SKM-1 treated with dmso at 0.1 percent for 144 hours (cell line): Measurements from ENCODE around the gene DGKG.

ENCODE experiments used
- DNase-seq: peaks from one replicate; lab custom pipeline; 2025; ENCODE audit not compliant: unreplicated experiment; lab: John Stamatoyannopoulos, UW

Gene DGKG

DNA sequence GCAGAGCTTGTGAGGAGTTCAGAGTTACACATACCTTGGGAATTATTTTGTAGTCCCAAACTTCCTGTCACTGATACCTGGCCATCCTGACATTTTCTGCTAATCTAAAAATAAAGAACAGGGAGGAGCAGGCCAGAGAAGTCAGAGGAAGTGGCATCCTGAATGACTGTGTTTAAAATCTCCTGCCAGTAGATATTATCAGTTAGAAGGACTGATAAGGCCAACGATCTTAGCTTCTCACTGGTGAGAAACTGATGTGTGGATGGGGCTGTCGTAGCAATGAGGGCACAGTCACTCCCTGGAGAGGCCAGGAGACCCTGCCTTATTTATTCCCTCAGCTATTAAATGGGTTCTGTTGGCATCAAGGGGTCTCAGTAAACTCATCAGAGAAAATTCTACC lies 115.1 kb downstream of the DGKG start:
- DNase-seq, result no peak

DNA sequence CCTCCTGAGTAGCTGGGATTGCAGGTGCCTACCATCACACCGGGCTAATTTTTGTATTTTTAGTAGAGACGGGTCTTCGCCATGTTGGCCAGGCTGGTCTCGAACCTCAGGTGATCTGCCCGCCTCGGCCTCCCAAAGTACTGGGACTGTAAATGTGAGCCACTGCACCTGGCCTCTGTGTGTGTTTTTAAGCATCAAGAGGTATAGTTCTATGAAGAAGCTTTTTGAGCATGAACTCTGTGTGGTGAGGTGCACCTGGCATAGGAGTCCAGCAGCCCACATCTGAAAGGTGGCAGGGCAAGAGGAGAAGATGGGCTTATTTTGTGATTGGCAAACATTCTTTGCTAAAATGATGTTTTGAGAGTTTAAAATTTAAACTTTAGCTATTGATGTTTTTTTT lies 118.0 kb downstream of the DGKG start:
- DNase-seq, result no peak

DNA sequence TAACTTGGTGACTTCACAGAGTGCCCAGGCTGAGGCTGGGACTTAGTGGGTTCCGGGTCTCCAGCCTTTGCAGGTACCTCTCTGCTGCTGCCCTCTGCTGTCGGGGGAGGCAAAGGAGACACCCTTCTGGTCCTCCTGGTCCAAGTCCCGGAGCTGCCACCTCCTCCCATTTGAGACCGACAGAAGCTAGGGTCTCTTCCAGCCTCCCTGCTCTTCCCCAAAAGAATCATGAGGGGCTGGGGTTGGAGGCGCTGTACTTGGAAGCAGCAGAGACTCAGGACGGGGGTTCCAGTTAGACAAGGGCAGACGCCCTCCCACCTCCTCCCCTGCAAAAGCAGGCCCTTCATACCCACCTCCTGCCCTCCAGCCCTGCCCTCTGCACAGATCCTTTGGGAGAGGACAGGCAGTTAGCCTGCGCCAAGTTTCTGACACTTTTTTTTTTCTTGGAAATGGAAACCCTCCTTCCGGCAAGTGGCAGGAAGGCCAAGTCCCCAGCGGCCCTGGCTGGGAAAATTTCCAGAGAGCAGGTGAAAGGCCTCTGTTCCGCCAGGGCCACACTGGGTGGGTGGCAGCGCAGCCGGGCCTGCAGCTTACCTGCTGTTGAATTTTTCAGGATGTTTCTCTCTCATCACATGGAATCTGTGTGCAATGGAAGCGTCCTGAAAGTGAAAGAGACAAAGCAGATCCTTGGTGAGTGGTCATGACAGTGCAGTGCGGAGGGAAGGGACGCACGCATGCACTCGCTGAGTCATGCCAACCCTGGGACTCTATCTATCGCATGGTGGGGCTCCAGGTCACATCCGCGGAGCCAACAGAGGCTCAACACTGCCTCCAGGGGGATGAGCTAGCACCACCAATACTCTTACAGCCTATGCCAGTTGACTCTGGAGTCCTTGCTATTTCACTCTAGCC lies 119.9 kb downstream of the DGKG start:
- no peak for DNase-seq

DNA sequence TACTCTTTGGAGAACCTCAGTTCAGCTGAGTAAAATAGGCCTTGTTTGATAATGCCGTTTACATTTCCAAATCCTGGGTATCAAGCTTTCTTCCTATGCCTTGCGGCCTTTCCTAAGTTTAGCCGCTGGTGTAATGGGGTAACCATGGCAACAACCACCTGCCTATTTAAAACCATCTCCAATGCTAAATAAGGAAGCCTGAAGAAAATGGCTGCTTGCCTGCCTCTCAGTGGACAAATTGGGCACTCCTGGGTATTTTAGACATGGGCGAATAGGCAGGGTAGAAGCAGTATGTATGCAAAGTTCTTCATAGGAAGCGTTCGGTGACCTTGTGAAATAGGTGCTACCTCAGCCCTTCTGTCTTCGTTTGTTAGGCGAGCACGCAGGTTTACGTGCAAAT lies 122.7 kb downstream of the DGKG start:
- DNase-seq, result no peak

DNA sequence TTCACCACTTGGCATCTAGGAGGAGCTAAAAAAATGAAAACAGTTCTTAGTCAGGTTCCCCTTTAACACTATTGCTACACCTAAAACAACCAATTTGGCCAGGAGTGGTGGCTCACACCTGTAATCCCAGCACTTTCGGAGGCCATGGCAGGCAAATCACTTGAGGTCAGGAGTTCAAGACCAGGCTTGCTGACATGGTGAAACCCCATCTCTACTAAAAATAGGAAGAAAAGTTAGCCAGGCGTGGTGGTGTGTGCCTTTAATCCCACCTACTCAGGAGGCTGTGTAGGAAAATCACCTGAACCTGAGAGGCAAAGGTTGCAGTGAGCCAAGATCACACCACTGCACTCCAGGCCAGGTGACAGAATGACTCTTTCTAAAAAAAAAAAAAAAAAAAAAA lies 124.1 kb downstream of the DGKG start:
- no peak for DNase-seq

DNA sequence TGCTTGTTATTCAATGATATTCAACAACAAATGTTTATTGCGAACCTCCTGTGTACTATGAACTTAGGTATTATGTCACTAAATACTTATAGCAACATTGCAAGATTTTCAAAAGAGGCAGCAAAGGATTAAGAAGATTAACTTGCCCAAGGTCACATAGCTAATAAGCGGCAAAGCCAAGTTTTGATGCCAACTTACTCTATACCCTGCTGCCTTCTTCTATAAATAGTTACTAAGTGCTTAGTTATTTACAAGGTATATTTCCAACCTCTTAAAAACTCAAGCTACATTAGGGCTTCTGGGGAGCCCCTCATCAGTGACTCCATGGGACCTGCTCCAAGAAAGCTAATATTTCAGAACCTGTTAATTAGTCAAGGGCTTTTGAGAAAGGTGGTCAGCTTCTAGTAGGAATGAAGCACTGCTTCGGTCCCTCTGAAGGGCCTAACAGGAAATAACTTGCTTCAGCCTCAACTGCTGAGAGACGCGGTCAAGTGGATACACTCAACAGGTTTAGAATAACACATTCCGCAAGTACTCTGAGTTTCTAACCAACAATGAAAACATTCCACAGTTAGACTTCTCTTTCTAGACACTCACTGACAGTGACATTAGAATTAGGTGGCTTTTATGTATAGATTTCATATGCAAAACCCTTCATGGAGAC lies 125.5 kb downstream of the DGKG start:
- no peak for DNase-seq

DNA sequence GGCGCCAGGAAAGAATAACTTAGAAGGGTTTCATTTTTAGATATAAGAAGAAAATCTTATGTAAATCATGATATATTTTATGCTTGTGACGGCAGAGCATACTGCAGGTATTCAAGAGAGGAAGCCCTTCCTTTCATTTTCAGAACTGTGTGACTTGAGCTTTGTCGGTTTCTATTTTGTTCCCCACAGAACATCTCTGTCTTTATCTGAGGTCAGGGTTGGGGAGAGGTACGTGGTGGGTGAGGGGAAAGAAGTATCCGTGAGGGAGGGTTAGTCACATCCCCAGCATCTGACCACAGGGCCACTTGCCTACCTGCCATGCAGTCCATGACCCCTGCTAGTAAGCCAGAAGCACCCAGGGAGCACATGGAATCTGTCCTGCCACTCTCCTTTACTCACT lies 126.5 kb downstream of the DGKG start:
- no peak for DNase-seq

DNA sequence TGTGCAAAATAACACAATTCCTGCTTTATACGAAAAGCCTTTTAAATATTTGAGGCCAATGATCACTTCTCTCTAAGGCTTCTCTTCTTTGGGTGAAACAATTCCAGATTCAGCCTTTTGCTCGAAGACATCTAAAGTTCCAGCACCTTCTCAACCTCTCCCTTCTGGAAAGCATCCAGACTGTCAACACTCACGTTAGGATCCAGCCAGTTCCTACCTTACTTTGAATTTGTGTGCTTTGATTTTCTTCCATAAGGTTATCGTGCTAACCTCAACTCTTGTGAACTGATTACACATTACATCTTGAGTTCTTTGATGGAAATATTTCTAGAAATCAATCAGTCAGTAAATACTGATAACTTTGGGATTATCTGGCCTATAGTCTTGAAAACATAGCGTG lies 127.9 kb downstream of the DGKG start:
- no peak for DNase-seq

DNA sequence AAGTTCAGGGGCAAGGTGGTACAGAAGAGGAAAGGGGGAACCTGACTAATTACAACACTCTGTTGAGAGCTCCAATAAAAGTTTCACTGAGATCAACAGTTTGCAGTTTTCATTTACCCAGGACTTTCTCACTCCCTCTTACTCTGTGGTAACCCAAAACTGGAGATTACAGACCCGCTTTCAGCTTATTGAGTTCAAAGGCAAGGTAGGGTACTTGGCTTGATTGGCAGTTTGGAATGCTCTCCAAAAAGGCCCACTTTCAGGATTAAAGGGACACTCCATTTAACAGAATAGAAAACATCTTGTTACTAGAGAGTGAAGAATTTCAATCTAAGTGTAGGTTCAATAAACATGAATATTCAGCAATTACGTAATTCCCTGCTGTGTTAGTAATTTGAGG lies 135.6 kb downstream of the DGKG start:
- no peak for DNase-seq

DNA sequence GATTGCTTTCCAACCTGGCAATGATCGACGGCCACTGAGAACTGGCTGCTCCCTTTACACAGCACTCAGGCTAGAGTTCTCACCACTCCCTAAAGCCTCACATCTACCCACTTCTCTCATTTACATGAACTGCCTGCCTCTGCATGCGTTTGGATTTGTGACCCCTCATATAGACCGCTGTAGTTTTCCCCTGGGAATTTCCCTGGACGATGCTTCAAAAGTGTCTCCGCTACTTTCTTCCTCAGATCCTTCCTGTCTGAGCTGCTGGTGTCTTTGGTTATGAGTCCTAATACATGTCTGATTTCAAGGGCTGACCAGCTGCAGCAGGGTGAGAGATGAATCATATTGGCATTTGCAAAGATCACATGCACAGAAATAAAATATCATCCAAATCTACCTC lies 136.4 kb downstream of the DGKG start:
- no peak for DNase-seq

DNA sequence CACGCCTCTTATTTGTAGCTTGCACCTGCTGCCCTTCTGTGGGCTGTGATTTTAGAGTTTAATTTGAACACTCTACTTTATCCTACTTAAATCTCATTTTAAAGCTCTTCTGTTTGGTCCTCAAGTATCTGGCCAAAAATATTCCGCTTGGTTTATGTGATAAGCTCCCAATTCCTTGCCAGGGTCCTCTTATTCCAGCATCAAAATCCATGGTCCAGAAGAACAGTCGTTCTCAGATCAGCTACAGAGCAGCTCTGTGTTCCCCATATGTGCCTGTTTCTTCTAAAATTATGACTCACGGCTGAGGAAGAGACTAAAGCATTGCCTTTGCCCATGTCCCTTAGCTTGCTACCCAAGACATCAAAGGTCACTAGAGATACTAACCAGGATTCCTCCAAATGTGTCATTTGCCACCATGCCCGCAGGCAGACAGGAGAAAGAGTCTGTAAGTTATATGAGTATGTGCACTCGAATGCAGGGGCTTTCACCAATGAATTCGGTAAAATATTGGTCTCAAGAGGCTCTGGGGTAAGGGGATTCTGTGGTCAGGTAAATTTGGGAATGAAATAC lies 137.9 kb downstream of the DGKG start:
- DNase-seq, result no peak

DNA sequence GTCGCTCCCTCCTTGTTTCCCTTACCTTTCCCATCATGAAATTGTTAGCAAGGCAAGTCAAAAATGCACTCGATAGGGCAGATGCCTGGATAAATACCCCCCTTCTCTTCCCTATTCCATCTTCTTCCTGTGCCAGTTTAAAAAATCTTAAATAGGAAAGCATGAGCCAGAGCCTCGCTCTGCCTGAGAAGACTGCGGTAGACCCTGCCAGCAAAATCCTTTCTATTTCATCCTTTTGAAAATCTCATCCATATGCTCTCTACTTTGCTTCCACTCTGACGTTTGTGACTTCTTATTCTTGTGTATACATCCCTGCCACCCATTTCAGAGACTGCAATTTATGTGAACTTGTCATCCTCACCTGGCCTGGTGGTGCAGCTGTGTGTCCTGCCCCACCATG lies 138.6 kb downstream of the DGKG start:
- DNase-seq, result no peak

DNA sequence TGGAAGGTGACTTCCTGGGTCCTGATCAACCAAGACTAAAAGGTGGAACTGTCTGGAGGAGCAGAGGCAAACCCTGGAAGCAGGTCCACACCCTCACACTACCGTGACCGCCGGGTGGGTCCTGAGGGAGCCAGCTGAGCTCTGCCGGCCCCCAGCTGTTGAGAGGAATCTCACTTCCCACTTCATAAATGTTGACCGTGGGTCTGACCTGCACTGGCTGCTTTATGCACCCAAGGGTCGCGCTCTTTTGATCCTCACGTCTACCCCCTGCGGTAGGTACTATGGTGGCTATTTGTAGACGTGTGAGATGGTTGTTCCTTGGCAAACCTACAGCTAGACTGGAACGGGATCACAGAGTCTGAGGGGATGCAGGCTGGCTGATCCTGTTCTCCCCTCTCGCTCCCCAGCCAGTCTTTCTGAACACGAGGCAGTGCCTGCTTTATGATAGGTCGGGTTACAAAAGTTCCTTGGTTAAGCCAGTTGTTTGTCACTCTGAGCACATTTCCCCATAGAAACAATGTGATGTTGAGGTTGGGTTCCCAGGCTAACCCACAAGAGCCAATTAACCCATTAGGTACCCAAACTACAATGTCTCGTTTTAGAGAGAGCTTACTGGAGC lies 140.2 kb downstream of the DGKG start:
- DNase-seq, result no peak

DNA sequence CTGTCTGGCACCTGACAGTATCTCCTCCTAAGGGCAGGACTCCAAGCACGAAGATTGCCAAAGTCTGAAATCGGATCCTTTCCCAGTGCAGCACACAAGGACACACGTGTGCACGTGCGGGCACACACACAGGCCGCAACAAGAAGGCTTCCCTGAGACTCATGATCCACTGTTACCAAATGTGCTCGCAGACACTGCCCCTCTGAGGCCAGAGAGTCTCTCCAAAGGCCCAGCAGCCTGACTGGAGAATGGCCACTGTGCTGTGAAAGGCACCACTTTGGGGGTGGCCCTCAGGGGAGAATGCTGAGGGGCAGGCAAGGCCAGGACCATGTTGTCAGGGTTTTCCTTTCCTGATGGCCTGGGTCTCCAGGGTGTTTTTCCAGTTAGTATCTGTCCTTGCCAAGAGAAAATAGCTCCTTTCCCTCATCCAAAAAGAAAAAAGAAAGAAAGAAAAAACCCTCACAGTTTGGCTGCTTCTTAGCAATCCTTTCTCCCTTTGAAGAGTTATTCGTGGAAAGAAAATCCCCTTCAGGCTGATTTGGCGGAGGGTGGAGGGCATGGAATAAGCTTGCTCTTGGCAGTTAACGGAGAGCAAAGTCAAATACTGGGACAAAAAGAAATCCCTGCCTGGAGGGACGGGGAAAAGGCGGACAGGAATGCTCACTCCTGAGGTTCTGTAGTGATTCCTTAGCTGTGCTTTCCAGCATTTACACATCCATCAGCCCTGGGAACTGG lies 141.0 kb downstream of the DGKG start:
- no peak for DNase-seq

DNA sequence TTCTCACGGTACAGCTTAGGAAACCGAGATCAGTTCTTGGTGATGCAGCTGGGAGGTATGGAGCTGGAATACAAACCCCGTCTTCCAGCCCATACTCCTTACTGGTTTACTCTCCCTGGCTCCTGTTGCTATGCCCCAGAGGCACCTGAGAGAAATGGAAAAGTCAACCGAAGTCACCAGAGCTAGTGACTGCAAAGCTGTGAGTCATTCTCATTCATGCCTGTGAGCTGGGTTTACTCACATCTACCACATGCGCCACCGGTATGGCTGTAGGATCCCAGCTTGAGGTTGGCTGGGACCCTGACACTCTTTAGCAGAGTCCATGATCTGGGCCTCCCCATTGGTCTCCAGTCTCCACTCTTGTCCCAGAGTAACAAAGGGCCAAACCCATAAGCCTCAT lies 141.7 kb downstream of the DGKG start:
- DNase-seq, result no peak

DNA sequence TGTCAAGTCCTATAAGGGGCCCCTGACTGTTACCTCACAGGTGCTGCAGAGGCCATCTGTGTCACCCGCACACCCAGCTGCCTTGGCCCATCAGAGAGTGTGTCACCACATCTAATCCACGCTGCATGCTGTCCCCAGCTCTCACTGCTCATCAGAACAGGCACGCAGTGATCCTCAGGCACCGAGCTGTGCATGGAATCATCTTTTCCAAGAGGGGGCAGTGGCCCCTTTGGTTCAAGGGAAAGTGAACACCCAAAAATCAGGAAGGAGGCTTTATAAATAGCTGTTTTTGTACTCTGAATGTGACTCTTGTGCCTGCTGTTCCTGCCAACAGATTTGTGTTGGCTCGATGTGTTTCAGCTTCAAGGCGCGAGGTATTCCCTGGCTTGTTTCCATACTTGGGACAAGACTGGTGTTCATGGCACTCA lies 142.8 kb downstream of the DGKG start:
- DNase-seq, result no peak

DNA sequence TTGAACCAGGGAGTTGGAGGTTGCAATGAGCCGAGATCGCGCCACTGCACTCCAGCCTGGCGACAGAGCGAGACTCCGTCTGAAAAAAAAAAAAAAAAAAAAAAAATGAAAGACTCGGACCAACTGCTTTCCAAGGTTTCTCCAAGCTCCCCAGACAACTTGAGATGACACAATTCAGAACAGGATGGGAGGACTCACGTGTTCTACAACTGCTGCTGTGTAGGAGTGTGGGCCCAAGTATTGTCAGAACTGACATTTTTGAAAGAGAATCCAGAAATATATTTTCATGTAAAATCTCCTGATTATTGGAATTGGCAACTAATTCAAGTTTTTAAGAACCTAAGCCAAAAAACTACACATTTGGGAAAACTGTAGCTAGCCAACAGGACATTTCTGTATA lies 143.6 kb downstream of the DGKG start:
- no peak for DNase-seq

DNA sequence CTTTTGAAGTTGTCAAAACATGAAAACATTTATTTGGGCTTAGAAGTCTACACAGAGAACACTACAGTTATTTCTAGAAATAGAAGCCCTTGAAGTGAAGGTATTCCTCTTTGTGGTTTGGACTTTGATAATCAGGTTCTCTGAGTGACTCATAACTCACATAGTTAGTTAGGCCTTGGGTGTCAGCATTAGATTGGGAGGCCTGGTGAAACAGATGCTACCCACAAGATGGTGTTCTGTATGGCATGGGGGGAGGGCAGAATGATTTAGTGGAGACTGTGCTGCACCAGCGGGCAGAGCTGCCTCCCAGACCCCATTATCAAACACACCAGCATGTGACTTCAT lies 144.2 kb downstream of the DGKG start:
- DNase-seq, result no peak

DNA sequence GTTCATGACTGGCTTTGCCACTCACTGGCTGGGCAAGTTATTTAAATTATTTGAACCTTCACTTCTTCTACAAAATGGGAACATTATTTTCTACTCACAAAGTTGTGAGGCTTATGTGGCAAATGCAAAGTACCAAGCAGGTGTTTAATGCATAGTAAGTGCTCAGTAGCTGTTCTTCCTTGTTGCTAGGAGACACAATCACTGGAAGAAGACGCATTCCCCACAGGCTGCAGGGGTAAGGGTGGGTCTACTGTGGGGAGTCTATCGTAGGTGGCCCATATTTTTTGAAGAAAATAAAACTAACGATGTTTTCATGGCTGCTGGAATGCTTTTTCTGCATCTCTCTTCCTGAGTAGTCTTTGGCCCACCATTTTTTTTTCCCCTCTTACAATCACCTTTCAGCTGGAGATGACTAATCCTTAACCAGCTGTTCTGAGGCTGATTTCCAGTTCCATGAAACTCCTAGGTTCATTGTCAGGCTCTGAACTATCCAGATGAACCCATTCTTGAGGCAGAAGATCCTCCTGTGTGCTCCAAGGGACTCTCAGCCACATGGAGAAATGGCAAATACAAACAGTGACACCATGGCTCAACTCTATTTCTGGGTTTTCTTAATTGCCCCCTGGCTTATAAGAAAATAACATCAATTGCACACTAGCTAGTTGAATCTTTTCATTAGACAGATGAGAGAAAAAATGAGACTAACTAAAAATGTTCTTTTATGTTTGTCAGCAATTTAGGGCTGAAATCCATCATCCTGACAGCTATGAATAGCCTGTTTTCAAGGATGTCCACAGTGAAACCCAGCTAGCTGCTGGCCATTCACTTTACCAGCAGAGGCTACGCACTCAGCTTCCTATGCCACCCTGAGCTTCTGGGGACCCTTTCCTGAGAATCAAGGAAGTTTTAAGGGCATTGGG lies 144.9 kb downstream of the DGKG start:
- DNase-seq, result no peak

DNA sequence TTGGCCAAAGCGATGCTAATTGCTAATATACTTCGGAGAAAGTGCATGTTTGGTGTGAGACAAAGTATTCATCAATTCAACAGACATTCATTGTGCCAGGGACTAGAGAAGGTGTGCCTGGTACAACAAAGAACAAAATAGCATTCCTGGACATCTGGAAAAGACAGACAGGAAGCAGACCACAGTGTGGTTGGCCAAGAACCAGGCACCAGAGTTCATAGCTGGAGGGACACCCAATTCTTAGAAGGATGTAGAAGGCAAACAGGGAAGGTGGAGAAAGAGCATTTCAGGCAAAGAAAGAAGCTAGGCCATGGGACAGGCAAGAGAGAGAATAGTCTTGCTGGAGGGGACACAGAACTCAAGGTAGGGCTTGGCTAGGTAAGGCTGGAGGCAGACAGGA lies 147.4 kb downstream of the DGKG start:
- no peak for DNase-seq
